BLaER1 treated with 17β-estradiol and CSF1 and Interleukin-3, amounts not matched to agents 10 nM and 100 nM (cell line): ENCODE results near the gene BEAN1.

Experiments
- H3K27ac ChIP-seq, 11 experiments: shearing (Covaris generic); formaldehyde crosslinking; 2 replicates each; pipeline ENCODE4 v1.8.1; 2022
- H3K27me3 ChIP-seq, 11 experiments: shearing (Covaris generic); formaldehyde crosslinking; 2 replicates each; pipeline ENCODE4 v1.8.1; 2022
- H3K36me3 ChIP-seq, 11 experiments: shearing (Covaris generic); formaldehyde crosslinking; 2 replicates each; pipeline ENCODE4 v1.8.1; 2022
- H3K4me1 ChIP-seq, 10 experiments: shearing (Covaris generic); formaldehyde crosslinking; 2 replicates each; pipeline ENCODE4 v1.8.1; 2022
- H3K4me2 ChIP-seq, 11 experiments: shearing (Covaris generic); formaldehyde crosslinking; 2 replicates each; pipeline ENCODE4 v1.8.1; 2022
- H3K4me3 ChIP-seq, 10 experiments: shearing (Covaris generic); formaldehyde crosslinking; 2 replicates each; pipeline ENCODE4 v1.8.1; 2022
- H3K9ac ChIP-seq, 11 experiments: shearing (Covaris generic); formaldehyde crosslinking; 2 replicates each; pipeline ENCODE4 v1.8.1; 2022
- H3K9me3 ChIP-seq, 11 experiments: shearing (Covaris generic); formaldehyde crosslinking; replicated peaks in 1 of 11; 2 replicates each; pipeline ENCODE4 v1.8.1; 2022
- H4K20me1 ChIP-seq, 11 experiments: shearing (Covaris generic); formaldehyde crosslinking; 2 replicates each; pipeline ENCODE4 v1.8.1; 2022
- Cebpa-rat ChIP-seq, 11 experiments: shearing (Covaris generic); IDR thresholded peaks; 2 replicates each; pipeline ENCODE4 v1.8.1; 2022

BEAN1 gene

GRCh38 chr16:66383551-66383950 lies 43.5 kb upstream of the BEAN1 start:
- H3K4me2 ChIP-seq: 0 out of 22 replicates have a peak overlapping the region, but pooled peaks of 1 of the 11 experiments have one; percentile 4

GRCh38 chr16:66385415-66385814 lies 41.7 kb upstream of the BEAN1 start:
- Histone ChIP-seq H3K4me2 (no peak overlapping the region), H4K20me1 (no peaks in the 10 kb centered on the region), H3K27ac (no peak overlapping the region), H3K4me3 (no peak overlapping the region), H3K36me3 (no peaks in the 10 kb centered on the region), H3K27me3 (no peaks in the 10 kb centered on the region), H3K9me3 (no peaks in the 10 kb centered on the region; a peak in 1 of 22 replicates), H3K4me1 (peaks cover 0 to 12% (median 0%) of the 10 kb centered on the region in 10 experiments; a peak in 4 of 20 replicates), H3K9ac (no peak overlapping the region)
- no peak for TF ChIP-seq Cebpa-rat (IDR thresholded peaks at IDR 0.05)

More at GRCh38 chr16:66383551-66383950, 43.5 kb upstream of the BEAN1 start:
- no peak overlapping the region for H3K4me3 ChIP-seq
- TF ChIP-seq Cebpa-rat (IDR thresholded peaks at IDR 0.05): no peak
- H3K27me3 ChIP-seq: no peaks in the 10 kb centered on the region
- H3K9me3 ChIP-seq: no peaks in the 10 kb centered on the region
- H3K27ac ChIP-seq: no peak overlapping the region
- H4K20me1 ChIP-seq: no peaks in the 10 kb centered on the region
- H3K9ac ChIP-seq: no peak overlapping the region
- peaks cover 0 to 12% (median 0%) of the 10 kb centered on the region in 10 experiments; a peak in 4 of 20 replicates for H3K4me1 ChIP-seq
- no peaks in the 10 kb centered on the region for H3K36me3 ChIP-seq

DNA sequence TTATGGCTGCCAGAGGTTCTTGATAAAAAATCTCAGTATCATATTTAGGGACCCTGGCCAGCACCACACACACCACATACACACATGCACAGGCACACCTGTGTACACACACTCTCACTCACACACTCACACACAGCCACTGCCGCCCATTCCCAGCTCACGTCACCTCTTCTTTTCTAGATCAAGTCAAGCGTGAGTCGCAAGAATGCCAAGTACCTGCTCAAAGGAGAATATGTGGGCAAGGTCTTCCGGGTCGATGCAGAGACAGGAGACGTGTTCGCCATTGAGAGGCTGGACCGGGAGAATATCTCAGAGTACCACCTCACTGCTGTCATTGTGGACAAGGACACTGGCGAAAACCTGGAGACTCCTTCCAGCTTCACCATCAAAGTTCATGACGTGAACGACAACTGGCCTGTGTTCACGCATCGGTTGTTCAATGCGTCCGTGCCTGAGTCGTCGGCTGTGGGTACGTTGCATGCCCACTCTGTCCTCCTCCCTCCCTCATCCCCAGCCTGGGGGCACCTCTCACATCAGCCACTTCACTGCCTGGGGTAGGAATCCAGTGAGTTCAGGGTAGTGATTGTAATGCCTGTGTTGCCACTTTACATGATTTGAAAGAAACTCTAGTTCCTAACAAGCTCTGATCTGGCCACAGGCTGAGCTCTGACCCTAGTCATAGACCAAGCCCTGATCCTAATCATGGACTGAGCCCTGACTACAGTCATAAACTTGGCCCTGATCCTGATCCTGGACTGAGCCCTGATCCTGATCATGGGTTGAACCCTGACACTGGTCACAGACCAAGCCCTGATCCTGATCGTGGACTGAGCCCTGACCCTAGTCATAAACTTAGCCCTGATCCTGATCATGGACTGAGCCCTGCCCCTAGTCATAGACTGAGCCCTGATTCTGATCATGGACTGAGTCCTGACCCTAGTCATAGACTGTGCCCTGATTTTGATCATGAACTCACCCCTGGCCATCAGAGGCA lies 40.2 kb upstream of the BEAN1 start:
- H3K4me3 ChIP-seq: no peak overlapping the region
- H3K27ac ChIP-seq: no peak overlapping the region
- no peaks in the 10 kb centered on the region for H4K20me1 ChIP-seq
- no peaks in the 10 kb centered on the region for H3K36me3 ChIP-seq
- H3K4me1 ChIP-seq: peaks cover 0 to 12% (median 0%) of the 10 kb centered on the region in 10 experiments; a peak in 4 of 20 replicates
- no peak overlapping the region for H3K9ac ChIP-seq
- no peak overlapping the region for H3K4me2 ChIP-seq
- TF ChIP-seq Cebpa-rat (IDR thresholded peaks at IDR 0.05): no peak
- no peaks in the 10 kb centered on the region; a peak in 1 of 22 replicates for H3K9me3 ChIP-seq
- H3K27me3 ChIP-seq: no peaks in the 10 kb centered on the region

DNA sequence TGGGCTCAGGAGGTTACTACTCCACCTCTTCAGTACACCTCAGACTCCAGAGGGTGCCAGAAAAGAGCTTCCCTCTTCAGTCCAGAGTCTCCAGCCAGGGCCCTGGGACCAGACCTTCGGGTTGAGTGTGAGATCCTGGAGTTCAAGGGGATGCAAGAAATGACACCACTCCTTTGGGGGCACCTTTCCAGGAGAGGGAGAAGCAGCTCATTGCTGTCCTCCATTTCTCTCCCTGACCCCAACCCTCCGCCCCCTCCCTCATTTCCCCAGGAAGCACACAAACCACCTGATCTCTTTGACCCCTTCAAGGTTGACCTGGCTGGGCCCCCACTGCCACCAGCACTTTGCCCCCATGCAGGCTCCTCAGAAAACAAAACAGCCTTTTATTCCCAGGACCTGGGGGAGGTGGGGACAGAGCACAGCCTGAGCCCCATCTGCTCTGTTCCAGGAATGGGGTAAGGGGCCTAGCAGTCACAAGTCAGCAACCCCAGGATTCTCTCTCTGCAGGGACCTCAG lies 39.2 kb upstream of the BEAN1 start:
- H3K4me2 ChIP-seq: no peak overlapping the region
- H4K20me1 ChIP-seq: no peaks in the 10 kb centered on the region
- H3K9ac ChIP-seq: no peak overlapping the region
- H3K9me3 ChIP-seq: no peaks in the 10 kb centered on the region; a peak in 1 of 22 replicates
- peaks cover 0 to 7% (median 0%) of the 10 kb centered on the region in 10 experiments; a peak in 4 of 20 replicates for H3K4me1 ChIP-seq
- no peak overlapping the region for H3K27ac ChIP-seq
- no peaks in the 10 kb centered on the region for H3K36me3 ChIP-seq
- no peaks in the 10 kb centered on the region for H3K27me3 ChIP-seq
- TF ChIP-seq Cebpa-rat (IDR thresholded peaks at IDR 0.05): no peak
- no peak overlapping the region for H3K4me3 ChIP-seq

- Histone ChIP-seq H3K27me3 (no peaks in the 10 kb centered on the region), H3K4me2 (no peak overlapping the region), H3K9me3 (peaks cover 0 to 4% (median 0%) of the 10 kb centered on the region in 11 experiments; a peak in 1 of 22 replicates), H3K36me3 (no peaks in the 10 kb centered on the region), H3K9ac (no peak overlapping the region), H4K20me1 (no peaks in the 10 kb centered on the region), H3K4me1 (peaks cover 0 to under 1% (median 0%) of the 10 kb centered on the region in 10 experiments; a peak in 1 of 20 replicates), H3K27ac (no peak overlapping the region), H3K4me3 (no peak overlapping the region)
- TF ChIP-seq Cebpa-rat (IDR thresholded peaks at IDR 0.05): no peak
These were observed 38.5 kb upstream of the BEAN1 start for GRCh38 chr16:66388350-66389139.

GRCh38 chr16:66389256-66390176 lies 37.6 kb upstream of the BEAN1 start:
- no peak for TF ChIP-seq Cebpa-rat (IDR thresholded peaks at IDR 0.05)
- Histone ChIP-seq H4K20me1 (no peaks in the 10 kb centered on the region), H3K4me1 (no peaks in the 10 kb centered on the region), H3K9me3 (peaks cover 0 to 4% (median 0%) of the 10 kb centered on the region in 11 experiments; a peak in 1 of 22 replicates), H3K9ac (no peak overlapping the region), H3K27me3 (no peaks in the 10 kb centered on the region), H3K27ac (no peak overlapping the region), H3K4me3 (no peak overlapping the region), H3K4me2 (no peak overlapping the region), H3K36me3 (no peaks in the 10 kb centered on the region)

- TF ChIP-seq Cebpa-rat (IDR thresholded peaks at IDR 0.05): no peak
- Histone ChIP-seq H3K36me3 (no peaks in the 10 kb centered on the region), H3K4me3 (no peak overlapping the region), H4K20me1 (no peaks in the 10 kb centered on the region), H3K27me3 (no peaks in the 10 kb centered on the region), H3K4me2 (no peak overlapping the region), H3K4me1 (no peaks in the 10 kb centered on the region), H3K9me3 (peaks cover 0 to 4% (median 0%) of the 10 kb centered on the region in 11 experiments; a peak in 1 of 22 replicates), H3K27ac (no peak overlapping the region), H3K9ac (no peak overlapping the region)
These were observed 36.6 kb upstream of the BEAN1 start for GRCh38 chr16:66390346-66391108.
